ENCODE data around the gene KRTAP5-11.
"Not testable (repeated sequence)": the region's sequence is repeated elsewhere in the genome, so short reads cannot be mapped to it uniquely, and the experiment has no call there.

DNA sequence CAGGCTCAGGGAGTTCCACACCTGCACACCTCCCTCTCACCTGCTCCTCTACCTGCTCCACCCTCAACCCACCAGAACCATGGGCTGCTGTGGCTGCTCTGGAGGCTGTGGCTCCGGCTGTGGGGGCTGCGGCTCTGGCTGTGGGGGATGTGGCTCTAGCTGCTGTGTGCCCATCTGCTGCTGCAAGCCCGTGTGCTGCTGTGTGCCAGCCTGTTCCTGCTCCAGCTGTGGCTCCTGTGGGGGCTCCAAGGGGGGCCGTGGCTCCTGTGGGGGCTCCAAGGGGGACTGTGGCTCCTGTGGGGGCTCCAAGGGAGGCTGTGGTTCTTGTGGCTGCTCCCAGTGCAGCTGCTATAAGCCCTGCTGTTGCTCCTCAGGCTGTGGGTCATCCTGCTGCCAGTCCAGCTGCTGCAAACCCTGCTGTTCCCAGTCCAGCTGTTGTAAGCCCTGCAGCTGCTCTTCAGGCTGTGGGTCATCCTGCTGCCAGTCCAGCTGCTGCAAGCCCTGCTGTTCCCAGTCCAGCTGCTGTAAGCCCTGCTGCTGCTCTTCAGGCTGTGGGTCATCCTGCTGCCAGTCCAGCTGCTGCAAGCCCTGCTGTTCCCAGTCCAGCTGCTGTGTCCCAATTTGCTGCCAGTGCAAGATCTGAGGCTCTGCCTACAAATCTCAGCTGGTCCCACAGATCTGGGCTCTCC is 44.6 kb downstream of the KRTAP5-11 start, which contains the start of gene KRTAP5-8:
- not testable (repeated sequence) for TF ChIP-seq KDM5A (IDR thresholded peaks at IDR 0.05); CTCF (IDR thresholded peaks at IDR 0.05); EP300 (IDR thresholded peaks at IDR 0.05); POLR2A (IDR thresholded peaks at IDR 0.05; ENCODE audit: low read length)

Data from A549 (cell line).